Breast epithelium (tissue), 3 donors: Measurements from ENCODE around the gene MTRF1L.

Experiments
- POLR2A ChIP-seq: fragments of 450-650 bp; IDR thresholded peaks from one replicate; pipeline ENCODE4 v1.6.1; 2016; ENCODE audit warnings: antibody characterized with exemption, mild to moderate bottlenecking, moderate library complexity
- POLR2AphosphoS5 ChIP-seq, 3 donors: sonication (generic); formaldehyde crosslinking; IDR thresholded peaks; one replicate each; pipeline ENCODE4 v1.6.1; 2017; ENCODE audit warnings: antibody characterized with exemption in 3 of 3
- TF ChIP-seq, protein P1 (sequence below), 3 donors: fragments of 450-650 bp; IDR thresholded peaks; one replicate each; pipeline ENCODE4 v1.5.1; 2016 to 2017; ENCODE audit warnings: antibody characterized with exemption in 3 of 3, mild to moderate bottlenecking in 3 of 3, moderate library complexity in 3 of 3

DNA sequence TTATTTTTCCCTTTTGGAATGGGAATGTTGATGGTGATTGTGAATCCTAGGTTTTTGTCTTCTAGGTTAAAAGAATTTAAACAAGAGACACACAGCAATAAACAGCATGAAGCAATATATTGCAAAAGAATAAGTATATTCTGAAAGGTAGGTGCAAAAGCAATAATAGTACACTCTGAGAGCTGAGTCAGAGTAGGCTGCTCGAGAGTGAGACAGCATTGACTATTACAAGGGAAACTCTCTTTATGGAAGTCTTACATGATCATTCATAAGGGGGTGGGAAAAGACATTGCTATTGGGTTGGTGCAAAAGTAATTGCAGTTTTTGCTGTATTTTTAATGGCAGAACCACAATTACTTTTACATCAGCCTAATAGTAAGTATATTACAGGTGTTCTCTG, 44.7 kb downstream of the MTRF1L start:
- TF ChIP-seq, protein P1, sequence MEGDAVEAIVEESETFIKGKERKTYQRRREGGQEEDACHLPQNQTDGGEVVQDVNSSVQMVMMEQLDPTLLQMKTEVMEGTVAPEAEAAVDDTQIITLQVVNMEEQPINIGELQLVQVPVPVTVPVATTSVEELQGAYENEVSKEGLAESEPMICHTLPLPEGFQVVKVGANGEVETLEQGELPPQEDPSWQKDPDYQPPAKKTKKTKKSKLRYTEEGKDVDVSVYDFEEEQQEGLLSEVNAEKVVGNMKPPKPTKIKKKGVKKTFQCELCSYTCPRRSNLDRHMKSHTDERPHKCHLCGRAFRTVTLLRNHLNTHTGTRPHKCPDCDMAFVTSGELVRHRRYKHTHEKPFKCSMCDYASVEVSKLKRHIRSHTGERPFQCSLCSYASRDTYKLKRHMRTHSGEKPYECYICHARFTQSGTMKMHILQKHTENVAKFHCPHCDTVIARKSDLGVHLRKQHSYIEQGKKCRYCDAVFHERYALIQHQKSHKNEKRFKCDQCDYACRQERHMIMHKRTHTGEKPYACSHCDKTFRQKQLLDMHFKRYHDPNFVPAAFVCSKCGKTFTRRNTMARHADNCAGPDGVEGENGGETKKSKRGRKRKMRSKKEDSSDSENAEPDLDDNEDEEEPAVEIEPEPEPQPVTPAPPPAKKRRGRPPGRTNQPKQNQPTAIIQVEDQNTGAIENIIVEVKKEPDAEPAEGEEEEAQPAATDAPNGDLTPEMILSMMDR (IDR thresholded peaks at IDR 0.05), result no peak
- no peak for TF ChIP-seq POLR2A
- no peak for TF ChIP-seq POLR2AphosphoS5 (IDR thresholded peaks at IDR 0.05)
